AG09309 (cell line): ENCODE results near the gene DUSP16.
"Not testable (repeated sequence)": the region's sequence is repeated elsewhere in the genome, so short reads cannot be mapped to it uniquely, and the experiment has no call there.

Experiments used
- DNase-seq: peaks from one replicate; pipeline ENCODE4 v3.0.0-alpha.2; 2010; ENCODE audit warnings: low read depth
- H3K4me3 ChIP-seq: 2 replicates; pipeline ENCODE4 v1.5.1; 2011; ENCODE audit warnings: mild to moderate bottlenecking, low read depth, low read length, moderate library complexity; ENCODE audit not compliant: control insufficient read depth
- CTCF ChIP-seq: IDR thresholded peaks from 2 replicates; pipeline ENCODE4 v1.5.1; 2011; ENCODE audit warnings: mild to moderate bottlenecking, low read depth, low read length, inconsistent platforms; ENCODE audit not compliant: insufficient read depth, control insufficient read depth; ENCODE audit errors: missing control alignments

Gene DUSP16

GRCh38 chr12:12606781-12607589, 44.3 kb upstream of the DUSP16 start:
- TF ChIP-seq CTCF: no peak
- no peak for DNase-seq
- no peak overlapping the region for H3K4me3 ChIP-seq

- H3K4me3 ChIP-seq: no peak overlapping the region
- TF ChIP-seq CTCF: no peak
- no peak for DNase-seq
These were observed 42.1 kb upstream of the DUSP16 start for GRCh38 chr12:12604740-12605139.

- no peak for TF ChIP-seq CTCF
- no peak overlapping the region for H3K4me3 ChIP-seq
- no peak for DNase-seq
These were observed 38.0 kb upstream of the DUSP16 start for GRCh38 chr12:12600659-12601058.

- TF ChIP-seq CTCF: no peak
- no peak overlapping the region for H3K4me3 ChIP-seq
- DNase-seq: no peak
These were observed 37.3 kb upstream of the DUSP16 start for GRCh38 chr12:12599750-12600643.

- no peak overlapping the region for H3K4me3 ChIP-seq
- TF ChIP-seq CTCF: no peak
- no peak for DNase-seq
These were observed 36.2 kb upstream of the DUSP16 start for GRCh38 chr12:12598864-12599263.

- DNase-seq, H3K4me3 ChIP-seq: not testable (repeated sequence)
These were observed 33.9 kb upstream of the DUSP16 start for GRCh38 chr12:12596598-12596997.

GRCh38 chr12:12595929-12596328, 33.3 kb upstream of the DUSP16 start:
- not testable (repeated sequence) for H3K4me3 ChIP-seq

More at GRCh38 chr12:12595929-12596328, 33.3 kb upstream of the DUSP16 start:
- DNase-seq: not testable (repeated sequence)
